ENCODE data around the gene RINL. TPM values are rescaled to one million over a fixed set of nuclear protein-coding genes. Genes with fewer than 3 reads are reported as not detected.

Gene RINL
- total RNA-seq, 1 donor from 2014 or later = 65.0 TPM

DNA sequence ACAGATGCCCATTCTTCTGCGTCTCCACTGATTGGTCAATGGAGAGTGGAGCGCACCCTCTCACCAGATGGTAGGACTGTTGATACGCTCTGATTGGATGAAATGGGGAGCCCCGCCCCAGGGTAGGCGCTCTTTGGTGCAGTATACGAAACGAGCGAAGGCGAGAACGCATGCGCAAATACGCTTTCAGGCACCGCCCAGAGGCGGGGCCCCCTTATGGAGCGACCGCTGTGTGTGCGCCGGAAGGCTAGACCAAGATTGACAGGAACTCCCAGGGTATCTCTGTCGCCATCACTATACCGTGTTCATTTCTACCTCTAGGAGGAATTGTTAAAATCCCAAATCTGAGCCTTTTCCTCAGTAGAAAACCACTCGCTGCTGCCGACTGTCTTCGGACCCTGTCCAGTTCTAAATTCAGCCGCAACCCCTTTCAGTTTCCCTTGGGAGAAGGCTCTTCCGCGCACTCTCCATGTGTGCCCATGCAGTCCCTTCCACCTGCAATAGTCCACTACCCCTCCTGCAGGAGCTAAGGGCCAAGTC lies 27.6 kb downstream of the RINL start:
- intact Hi-C loops (cut with micrococcal nuclease) = loop anchor here (1.0 to 5.0 kb wide), 9 partner anchors 14 to 982 kb away; partner anchors contain the start of genes ACTN4, DYRK1B, ECH1 and NFKBIB
- Mint-ChIP-seq H3K4me1 (peaks cover 61% of the 10 kb centered on the region), H3K27ac (peak overlapping the region; percentile 98), H3K36me3 (ENCODE audit: low read depth) (peaks cover 43% of the 10 kb centered on the region), H3K9me3 (no peaks in the 10 kb centered on the region), H3K27me3 (no peaks in the 10 kb centered on the region), H3K4me3 (peak overlapping the region; percentile 93)
- ChIA-PET POLR2A (interaction anchor here (1.1 to 9.5 kb wide), 13 partner anchors 8 to 232 kb away, joined by 3 to 463 read pairs (median 10); partner anchors contain the start of genes ECH1, EIF3K, MAP4K1 and MRPS12), CTCF (interaction anchor here (1.4 to 4.5 kb wide), 4 partner anchors 9 to 37 kb away, joined by 3 to 31 read pairs (median 9); no protein-coding TSS in a partner anchor)
- ATAC-seq (ENCODE audit: low read depth) (peak; percentile 69), DNase-seq (peak; percentile 95)
- TF ChIP-seq CTCF (IDR thresholded peaks at IDR 0.05) = no peak

GRCh38 chr19:38849860-38850435 lies 28.1 kb downstream of the RINL start, which contains the start of gene HNRNPL:
Gene HNRNPL, minus strand, starts transcription at chr19:38849986. Its CDS starts 20 bp downstream, at chr19:38849966.
- ChIA-PET CTCF (interaction anchor here (0.6 to 4.2 kb wide), 7 partner anchors 15 to 80 kb away, joined by 3 to 35 read pairs (median 4); partner anchors contain the start of genes ECH1 and RINL), POLR2A (interaction anchor here (0.7 to 9.5 kb wide), 15 partner anchors 8 to 232 kb away, joined by 3 to 463 read pairs (median 17); partner anchors contain the start of genes ACTN4, ECH1, EIF3K and MAP4K1)
- no peak for TF ChIP-seq CTCF (IDR thresholded peaks at IDR 0.05)
- Mint-ChIP-seq H3K4me1 (peaks cover 61% of the 10 kb centered on the region), H3K27ac (peak within 1 kb of the TSS; percentile 98), H3K27me3 (no peaks in the 10 kb centered on the region), H3K4me3 (peak within 1 kb of the TSS; percentile 93), H3K9me3 (no peaks in the 10 kb centered on the region), H3K36me3 (ENCODE audit: low read depth) (peaks cover 48% of the 10 kb centered on the region)
- intact Hi-C loops (cut with micrococcal nuclease) = loop anchor here (1.0 to 5.0 kb wide), 12 partner anchors 9 to 982 kb away; partner anchors contain the start of genes ACTN4, DYRK1B, ECH1 and MRPS12
- peak; percentile 61 for ATAC-seq (ENCODE audit: low read depth)
- peak; percentile 99 for DNase-seq

DNA sequence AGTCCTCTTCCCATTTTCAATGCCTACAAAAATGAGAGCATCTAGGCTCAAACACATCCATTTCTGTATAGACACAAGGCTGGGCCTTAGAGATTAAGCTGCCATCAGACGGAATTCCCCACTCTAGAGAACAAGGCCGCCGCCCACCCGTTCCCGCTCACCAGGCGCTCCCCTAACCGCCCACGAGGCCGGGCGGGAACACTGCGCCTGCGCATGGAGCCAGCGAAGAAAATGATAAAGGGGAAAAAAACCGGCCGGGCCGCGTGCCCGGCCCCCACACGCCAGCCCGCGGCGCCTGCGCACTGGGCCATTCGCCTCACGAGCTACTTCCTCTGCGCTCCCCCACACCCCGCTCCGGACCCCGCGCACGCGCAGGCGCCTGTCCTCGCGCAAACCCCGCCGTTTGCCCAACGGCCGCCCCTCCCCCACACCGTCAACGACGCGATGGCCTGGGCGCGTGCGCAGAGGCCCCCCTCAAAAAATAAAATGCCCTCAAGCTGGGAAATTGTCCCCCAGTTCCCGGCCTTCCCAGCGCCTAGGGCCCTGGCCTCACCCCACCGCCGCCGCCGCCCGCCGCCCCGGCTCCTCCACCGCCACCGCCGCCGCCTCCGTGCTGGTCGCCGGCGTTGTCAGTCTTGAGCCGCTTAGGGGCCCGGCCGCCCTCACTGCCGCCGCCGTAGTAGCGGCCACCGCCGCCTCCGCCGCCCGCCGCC lies 28.8 kb downstream of the RINL start:
- Mint-ChIP-seq H3K4me1 (peaks cover 62% of the 10 kb centered on the region), H3K9me3 (no peaks in the 10 kb centered on the region), H3K36me3 (ENCODE audit: low read depth) (peaks cover 55% of the 10 kb centered on the region), H3K27ac (peak overlapping the region; percentile 98), H3K27me3 (no peaks in the 10 kb centered on the region), H3K4me3 (peak overlapping the region; percentile 93)
- ChIA-PET CTCF (interaction anchor here (0.6 to 4.2 kb wide), 8 partner anchors 11 to 79 kb away, joined by 3 to 35 read pairs (median 4); partner anchors contain the start of genes ECH1 and RINL), POLR2A (interaction anchor here (0.5 to 9.5 kb wide), 26 partner anchors 9 to 1928 kb away, joined by 3 to 463 read pairs (median 8); partner anchors contain the start of genes ACTN4, ECH1, EIF3K and FAM98C)
- no peak for TF ChIP-seq CTCF (IDR thresholded peaks at IDR 0.05)
- peak; percentile 98 for DNase-seq
- intact Hi-C loops (cut with micrococcal nuclease) = loop anchor here (1.0 kb wide), 3 partner anchors 8 to 81 kb away; partner anchors contain the start of genes MRPS12 and SARS2
- peak; percentile 16 for ATAC-seq (ENCODE audit: low read depth)

DNA sequence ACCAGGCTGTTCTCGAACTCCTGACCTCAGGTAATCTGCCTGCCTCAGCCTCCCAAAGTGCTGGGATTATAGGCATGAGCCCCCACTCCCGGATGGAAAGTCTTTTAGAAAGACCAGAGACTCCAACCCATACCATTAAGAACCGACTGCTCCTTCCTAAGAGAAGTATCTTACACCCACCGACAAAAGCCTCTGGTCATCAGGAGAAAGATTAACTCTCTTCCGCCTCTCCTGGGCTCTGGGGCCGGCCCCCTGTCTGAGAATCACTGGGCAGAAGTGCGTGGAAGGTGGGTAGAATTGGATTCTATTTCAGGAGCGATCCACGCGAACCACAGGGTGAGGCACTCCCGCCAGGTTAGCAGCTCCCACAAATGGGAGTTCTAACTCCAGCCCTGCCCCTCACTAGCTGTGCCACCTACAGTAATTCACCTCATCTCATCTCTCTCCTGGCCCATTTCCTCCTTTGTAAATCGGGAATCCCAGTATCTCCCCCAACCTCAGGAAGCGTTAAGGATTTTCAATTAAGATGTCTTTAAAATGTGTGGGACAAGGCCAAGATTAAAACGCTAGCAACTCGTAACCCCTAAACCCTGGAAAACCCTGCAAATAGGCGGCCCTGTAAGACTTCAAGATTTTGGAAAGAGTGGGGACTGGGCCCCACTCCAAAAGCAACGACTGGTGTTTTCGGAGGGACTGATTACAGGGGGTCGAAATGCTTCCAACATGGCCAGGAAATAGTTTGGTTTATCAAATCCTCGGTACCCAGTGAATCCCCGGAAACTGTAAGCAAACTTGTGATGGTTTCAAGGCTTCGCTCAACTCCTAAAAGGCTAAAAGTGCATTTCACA lies 29.6 kb downstream of the RINL start:
- no peak for TF ChIP-seq CTCF (IDR thresholded peaks at IDR 0.05)
- intact Hi-C loops (cut with micrococcal nuclease) = loop anchor here (1.0 kb wide), 3 partner anchors 7 to 82 kb away; partner anchors contain the start of genes MRPS12 and SARS2
- no peaks in the 10 kb centered on the region for H3K9me3 Mint-ChIP-seq
- CTCF ChIA-PET = interaction anchor here (0.9 to 4.2 kb wide), 7 partner anchors 12 to 41 kb away, joined by 3 to 35 read pairs (median 3); partner anchors contain the start of genes ECH1 and RINL
- POLR2A ChIA-PET = interaction anchor here (0.5 to 9.5 kb wide), 27 partner anchors 9 to 1929 kb away, joined by 3 to 463 read pairs (median 8); partner anchors contain the start of genes ACTN4, ECH1, EIF3K and FAM98C
- ATAC-seq (ENCODE audit: low read depth) (no peak), DNase-seq (no peak)
- peak overlapping the region; percentile 93 for H3K4me3 Mint-ChIP-seq
- peak overlapping the region; percentile 98 for H3K27ac Mint-ChIP-seq
- peaks cover 63% of the 10 kb centered on the region for H3K36me3 Mint-ChIP-seq (ENCODE audit: low read depth)
- no peaks in the 10 kb centered on the region for H3K27me3 Mint-ChIP-seq
- peaks cover 67% of the 10 kb centered on the region for H3K4me1 Mint-ChIP-seq

Data from activated B cell treated with CpG ODN at 0.5 μM for 24 hours (primary cell).